ENCODE measurements around the gene DCC.

DNA sequence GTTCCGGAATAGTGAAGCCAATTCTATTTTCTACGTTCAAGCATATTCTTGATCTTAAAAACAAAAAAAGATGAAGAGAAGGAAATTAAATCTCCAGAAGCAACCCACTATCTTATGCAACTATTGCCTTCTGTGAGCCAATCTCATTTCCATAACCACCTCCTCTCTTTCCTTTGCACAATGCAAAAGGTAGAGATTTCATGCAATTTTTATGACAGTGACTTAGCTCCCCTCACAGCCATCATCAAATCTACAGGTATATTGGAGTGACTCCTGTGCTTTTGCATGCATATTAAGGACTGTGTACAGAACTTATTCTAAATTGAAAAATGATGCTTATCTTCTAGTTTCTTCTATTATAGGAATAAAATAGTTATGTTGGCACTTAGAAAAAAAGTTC is 191.8 kb downstream of the DCC start:
- TF ChIP-seq, protein P1, sequence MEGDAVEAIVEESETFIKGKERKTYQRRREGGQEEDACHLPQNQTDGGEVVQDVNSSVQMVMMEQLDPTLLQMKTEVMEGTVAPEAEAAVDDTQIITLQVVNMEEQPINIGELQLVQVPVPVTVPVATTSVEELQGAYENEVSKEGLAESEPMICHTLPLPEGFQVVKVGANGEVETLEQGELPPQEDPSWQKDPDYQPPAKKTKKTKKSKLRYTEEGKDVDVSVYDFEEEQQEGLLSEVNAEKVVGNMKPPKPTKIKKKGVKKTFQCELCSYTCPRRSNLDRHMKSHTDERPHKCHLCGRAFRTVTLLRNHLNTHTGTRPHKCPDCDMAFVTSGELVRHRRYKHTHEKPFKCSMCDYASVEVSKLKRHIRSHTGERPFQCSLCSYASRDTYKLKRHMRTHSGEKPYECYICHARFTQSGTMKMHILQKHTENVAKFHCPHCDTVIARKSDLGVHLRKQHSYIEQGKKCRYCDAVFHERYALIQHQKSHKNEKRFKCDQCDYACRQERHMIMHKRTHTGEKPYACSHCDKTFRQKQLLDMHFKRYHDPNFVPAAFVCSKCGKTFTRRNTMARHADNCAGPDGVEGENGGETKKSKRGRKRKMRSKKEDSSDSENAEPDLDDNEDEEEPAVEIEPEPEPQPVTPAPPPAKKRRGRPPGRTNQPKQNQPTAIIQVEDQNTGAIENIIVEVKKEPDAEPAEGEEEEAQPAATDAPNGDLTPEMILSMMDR (IDR thresholded peaks at IDR 0.05) = no peak
- TF ChIP-seq REST (IDR thresholded peaks at IDR 0.05; ENCODE audit: low read depth, low read length) = no peak
- no peak for TF ChIP-seq MXI1 (IDR thresholded peaks at IDR 0.05; ENCODE audit: low read depth, low read length)
- TF ChIP-seq JUND (IDR thresholded peaks at IDR 0.05) = no peak
- TF ChIP-seq RAD21 (IDR thresholded peaks at IDR 0.05; ENCODE audit: low read length) = no peak
- TF ChIP-seq TEAD4 (IDR thresholded peaks at IDR 0.05; ENCODE audit: borderline replicate concordance, insufficient read depth) = no peak
- TF ChIP-seq EP300 (IDR thresholded peaks at IDR 0.05; ENCODE audit: borderline replicate concordance in 1 of 2, low read depth in 1 of 2, low read length in 1 of 2) = no peak
- TF ChIP-seq, protein P2, sequence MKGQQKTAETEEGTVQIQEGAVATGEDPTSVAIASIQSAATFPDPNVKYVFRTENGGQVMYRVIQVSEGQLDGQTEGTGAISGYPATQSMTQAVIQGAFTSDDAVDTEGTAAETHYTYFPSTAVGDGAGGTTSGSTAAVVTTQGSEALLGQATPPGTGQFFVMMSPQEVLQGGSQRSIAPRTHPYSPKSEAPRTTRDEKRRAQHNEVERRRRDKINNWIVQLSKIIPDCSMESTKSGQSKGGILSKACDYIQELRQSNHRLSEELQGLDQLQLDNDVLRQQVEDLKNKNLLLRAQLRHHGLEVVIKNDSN (IDR thresholded peaks at IDR 0.05; ENCODE audit: borderline replicate concordance, low read depth) = no peak
